Activated CD4-positive, alpha-beta memory T cell treated with anti-CD3 and anti-CD28 coated beads for 36 hours (primary cell): ENCODE results near the gene DDX4. TPM values are rescaled to one million over a fixed set of nuclear protein-coding genes. Genes with fewer than 3 reads are reported as not detected.
"Not testable (repeated sequence)": the region's sequence is repeated elsewhere in the genome, so short reads cannot be mapped to it uniquely, and the experiment has no call there.

ENCODE experiments used
- CTCF ChIA-PET: fragments of 350-600 bp; sonication (Branson Sonifier 250); formaldehyde crosslinking; loops from one replicate; lab custom pipeline; 2021; ENCODE audit warnings: antibody characterized with exemption, inconsistent platforms; lab: Charles Lee
- POLR2A ChIA-PET: fragments of 350-600 bp; sonication (Branson Sonifier 250); formaldehyde crosslinking; loops from one replicate; lab custom pipeline; 2021; ENCODE audit warnings: antibody characterized with exemption; lab: Charles Lee
- DNase-seq: peaks from one replicate; pipeline ENCODE4 v3.0.0-alpha.2; 2020
- H3K27ac Mint-ChIP-seq: one replicate; pipeline ENCODE4 v1.8.0; 2021; ENCODE audit warnings: mixed read lengths
- H3K27me3 Mint-ChIP-seq: one replicate; pipeline ENCODE4 v1.8.0; 2021; ENCODE audit warnings: mixed read lengths
- H3K36me3 Mint-ChIP-seq: one replicate; pipeline ENCODE4 v1.8.0; 2021; ENCODE audit warnings: mixed read lengths
- H3K4me1 Mint-ChIP-seq: one replicate; pipeline ENCODE4 v1.8.0; 2021; ENCODE audit warnings: low read depth, mixed read lengths
- H3K4me3 Mint-ChIP-seq: one replicate; pipeline ENCODE4 v1.8.0; 2021; ENCODE audit warnings: mild to moderate bottlenecking, mixed read lengths
- H3K9me3 Mint-ChIP-seq: one replicate; pipeline ENCODE4 v1.8.0; 2021; ENCODE audit warnings: mixed read lengths
- intact Hi-C: fragments of 100-400 bp; cut with micrococcal nuclease; formaldehyde crosslinking; loops from one replicate; pipeline ENCODE4 v1.15.1; 2023
- total RNA-seq, 2 experiments: library from RNA; stranded (reverse); gene quantifications; one replicate each; pipeline ENCODE4 v1.2.3, GENCODE V29; 2021

The DDX4 gene
- total RNA-seq, 2 experiments from 2014 or later, result not detected

- DNase-seq, result no peak
- H3K27me3 Mint-ChIP-seq, result no peaks in the 10 kb centered on the region
- POLR2A ChIA-PET, result no interaction called here
- no peaks in the 10 kb centered on the region for H3K4me1 Mint-ChIP-seq
- no peak overlapping the region for H3K27ac Mint-ChIP-seq
- CTCF ChIA-PET, result interaction anchor here (1.4 kb wide), 1 partner anchor 11 kb away, joined by 3 read pairs; no protein-coding TSS in a partner anchor
- H3K36me3 Mint-ChIP-seq, result no peaks in the 10 kb centered on the region
- no peaks in the 10 kb centered on the region for H3K9me3 Mint-ChIP-seq
- H3K4me3 Mint-ChIP-seq, result no peak overlapping the region
- intact Hi-C loops, result no loop called here
These were observed 6.0 kb upstream of the DDX4 start for GRCh38 chr5:55731848-55732247.

GRCh38 chr5:55732585-55732984, 5.3 kb upstream of the DDX4 start:
- H3K27me3 Mint-ChIP-seq, result no peaks in the 10 kb centered on the region
- no peaks in the 10 kb centered on the region for H3K4me1 Mint-ChIP-seq
- H3K36me3 Mint-ChIP-seq, result no peaks in the 10 kb centered on the region
- no peaks in the 10 kb centered on the region for H3K9me3 Mint-ChIP-seq
- intact Hi-C loops, result no loop called here
- DNase-seq, result no peak
- POLR2A ChIA-PET, result no interaction called here
- H3K4me3 Mint-ChIP-seq, result no peak overlapping the region
- no peak overlapping the region for H3K27ac Mint-ChIP-seq
- CTCF ChIA-PET, result interaction anchor here (1.2 to 1.4 kb wide), 2 partner anchors 12 to 19 kb away, joined by 3 read pairs; no protein-coding TSS in a partner anchor

- intact Hi-C loops, result no loop called here
- no peak overlapping the region for H3K27ac Mint-ChIP-seq
- DNase-seq, result no peak
- H3K27me3 Mint-ChIP-seq, result no peaks in the 10 kb centered on the region
- ChIA-PET CTCF (no interaction called here), POLR2A (no interaction called here)
- no peaks in the 10 kb centered on the region for H3K36me3 Mint-ChIP-seq
- no peaks in the 10 kb centered on the region for H3K4me1 Mint-ChIP-seq
- no peak overlapping the region for H3K4me3 Mint-ChIP-seq
- H3K9me3 Mint-ChIP-seq, result no peaks in the 10 kb centered on the region
These were observed 3.2 kb upstream of the DDX4 start for GRCh38 chr5:55734658-55735057.

GRCh38 chr5:55742778-55743177, 4.9 kb downstream of the DDX4 start:
- Mint-ChIP-seq H3K4me1 (no peaks in the 10 kb centered on the region), H3K4me3 (no peak overlapping the region), H3K27me3 (no peaks in the 10 kb centered on the region), H3K9me3 (no peaks in the 10 kb centered on the region), H3K27ac (no peak overlapping the region), H3K36me3 (no peaks in the 10 kb centered on the region)
- ChIA-PET POLR2A (no interaction called here), CTCF (no interaction called here)
- intact Hi-C loops, result no loop called here
- DNase-seq, result no peak

- Mint-ChIP-seq H3K27me3 (no peaks in the 10 kb centered on the region), H3K9me3 (no peaks in the 10 kb centered on the region), H3K27ac (no peak overlapping the region), H3K4me1 (no peaks in the 10 kb centered on the region), H3K4me3 (no peak overlapping the region), H3K36me3 (no peaks in the 10 kb centered on the region)
- ChIA-PET POLR2A (no interaction called here), CTCF (no interaction called here)
- intact Hi-C loops, result no loop called here
- DNase-seq, result no peak
These were observed 10.0 kb downstream of the DDX4 start for GRCh38 chr5:55747778-55748318.

GRCh38 chr5:55749387-55749786, 11.5 kb downstream of the DDX4 start:
- no peak for DNase-seq
- Mint-ChIP-seq H3K27me3 (no peaks in the 10 kb centered on the region), H3K9me3 (no peaks in the 10 kb centered on the region), H3K27ac (no peak overlapping the region), H3K4me1 (no peaks in the 10 kb centered on the region), H3K4me3 (no peak overlapping the region), H3K36me3 (no peaks in the 10 kb centered on the region)
- intact Hi-C loops, result no loop called here
- CTCF ChIA-PET, result no interaction called here
- POLR2A ChIA-PET, result no interaction called here

GRCh38 chr5:55750063-55750462, 12.2 kb downstream of the DDX4 start:
- Mint-ChIP-seq H3K4me3 (no peak overlapping the region), H3K27ac (no peak overlapping the region), H3K27me3 (no peaks in the 10 kb centered on the region), H3K36me3 (no peaks in the 10 kb centered on the region), H3K9me3 (no peaks in the 10 kb centered on the region), H3K4me1 (no peaks in the 10 kb centered on the region)
- intact Hi-C loops, result no loop called here
- ChIA-PET POLR2A (no interaction called here), CTCF (no interaction called here)
- no peak for DNase-seq

GRCh38 chr5:55750499-55750898, 12.6 kb downstream of the DDX4 start:
- H3K27ac Mint-ChIP-seq, result no peak overlapping the region
- no peak overlapping the region for H3K4me3 Mint-ChIP-seq
- H3K36me3 Mint-ChIP-seq, result no peaks in the 10 kb centered on the region
- intact Hi-C loops, result no loop called here
- no peaks in the 10 kb centered on the region for H3K4me1 Mint-ChIP-seq
- CTCF ChIA-PET, result no interaction called here
- POLR2A ChIA-PET, result no interaction called here
- no peak for DNase-seq
- H3K9me3 Mint-ChIP-seq, result no peaks in the 10 kb centered on the region
- H3K27me3 Mint-ChIP-seq, result no peaks in the 10 kb centered on the region

- Mint-ChIP-seq H3K27me3 (peaks cover 17% of the 10 kb centered on the region), H3K4me3 (no peak overlapping the region), H3K27ac (peak overlapping the region; percentile 23), H3K9me3 (no peaks in the 10 kb centered on the region), H3K4me1 (peaks cover 20% of the 10 kb centered on the region), H3K36me3 (no peaks in the 10 kb centered on the region)
- DNase-seq, result no peak
- intact Hi-C loops, result loop anchor here (1.0 to 5.0 kb wide), 4 partner anchors 13 to 394 kb away; no protein-coding TSS in a partner anchor
- CTCF ChIA-PET, result no interaction called here
- POLR2A ChIA-PET, result no interaction called here
These were observed 20.4 kb downstream of the DDX4 start for GRCh38 chr5:55758231-55758630.

GRCh38 chr5:55758714-55759113, 20.9 kb downstream of the DDX4 start:
- ChIA-PET CTCF (interaction anchor here (1.3 kb wide), 1 partner anchor 11 kb away, joined by 3 read pairs; no protein-coding TSS in a partner anchor), POLR2A (interaction anchor here (0.6 kb wide), 1 partner anchor 268 kb away, joined by 3 read pairs; no protein-coding TSS in a partner anchor)
- intact Hi-C loops, result loop anchor here (1.0 to 5.0 kb wide), 4 partner anchors 13 to 394 kb away; no protein-coding TSS in a partner anchor
- Mint-ChIP-seq H3K27me3 (peaks cover 17% of the 10 kb centered on the region), H3K36me3 (no peaks in the 10 kb centered on the region), H3K27ac (peak overlapping the region; percentile 23), H3K4me1 (peaks cover 24% of the 10 kb centered on the region), H3K4me3 (no peak overlapping the region), H3K9me3 (no peaks in the 10 kb centered on the region)
- DNase-seq, result no peak

GRCh38 chr5:55761721-55762120, 23.9 kb downstream of the DDX4 start:
- H3K27ac Mint-ChIP-seq, H3K9me3 Mint-ChIP-seq, CTCF ChIA-PET, H3K36me3 Mint-ChIP-seq, H3K4me3 Mint-ChIP-seq, POLR2A ChIA-PET, DNase-seq, intact Hi-C loops: not testable (repeated sequence)
- peaks cover 14% of the 10 kb centered on the region for H3K27me3 Mint-ChIP-seq
- peaks cover 37% of the 10 kb centered on the region for H3K4me1 Mint-ChIP-seq

GRCh38 chr5:55763746-55764420, 26.0 kb downstream of the DDX4 start:
- no peak overlapping the region for H3K27ac Mint-ChIP-seq
- intact Hi-C loops, result loop anchor here (1.0 kb wide), 1 partner anchor 7 kb away; no protein-coding TSS in a partner anchor
- no peaks in the 10 kb centered on the region for H3K9me3 Mint-ChIP-seq
- H3K4me3 Mint-ChIP-seq, result no peak overlapping the region
- ChIA-PET POLR2A (no interaction called here), CTCF (interaction anchor here (0.6 to 1.3 kb wide), 2 partner anchors 296 to 438 kb away, joined by 3 read pairs; no protein-coding TSS in a partner anchor)
- H3K4me1 Mint-ChIP-seq, result peaks cover 27% of the 10 kb centered on the region
- peaks cover 12% of the 10 kb centered on the region for H3K27me3 Mint-ChIP-seq
- H3K36me3 Mint-ChIP-seq, result no peaks in the 10 kb centered on the region
- no peak for DNase-seq
